NK-92 (cell line): ENCODE data around the gene LARP1.
"Not testable (repeated sequence)": the region's sequence is repeated elsewhere in the genome, so short reads cannot be mapped to it uniquely, and the experiment has no call there.

Experiments
- DNase-seq: peaks from one replicate; lab custom pipeline; 2025; ENCODE audit not compliant: unreplicated experiment; lab: John Stamatoyannopoulos, UW

Gene LARP1

GRCh38 chr5:154822896-154823295, 67.7 kb downstream of the LARP1 start:
- not testable (repeated sequence) for DNase-seq

- no peak for DNase-seq
These were observed 68.4 kb downstream of the LARP1 start for GRCh38 chr5:154823605-154824004.

GRCh38 chr5:154824070-154824469, 68.9 kb downstream of the LARP1 start:
- DNase-seq = no peak

- no peak for DNase-seq
These were observed 74.0 kb downstream of the LARP1 start for GRCh38 chr5:154829181-154829588.

- DNase-seq = no peak
These were observed 74.5 kb downstream of the LARP1 start for GRCh38 chr5:154829589-154830218.

GRCh38 chr5:154830219-154830595, 75.0 kb downstream of the LARP1 start:
- DNase-seq = no peak

GRCh38 chr5:154830596-154830995, 75.4 kb downstream of the LARP1 start:
- DNase-seq = no peak

- no peak for DNase-seq
These were observed 76.3 kb downstream of the LARP1 start for GRCh38 chr5:154831451-154831850.

GRCh38 chr5:154832804-154833203, 77.6 kb downstream of the LARP1 start:
- DNase-seq = not testable (repeated sequence)

- DNase-seq = no peak
These were observed 78.9 kb downstream of the LARP1 start for GRCh38 chr5:154834053-154834452.

- not testable (repeated sequence) for DNase-seq
These were observed 80.5 kb downstream of the LARP1 start for GRCh38 chr5:154835701-154836052.

GRCh38 chr5:154836225-154836624, 81.0 kb downstream of the LARP1 start:
- DNase-seq = no peak

GRCh38 chr5:154837009-154837901, 82.1 kb downstream of the LARP1 start:
- DNase-seq = no peak

GRCh38 chr5:154840435-154841272, 85.5 kb downstream of the LARP1 start:
- no peak for DNase-seq

- no peak for DNase-seq
These were observed 86.1 kb downstream of the LARP1 start for GRCh38 chr5:154841273-154841661.

GRCh38 chr5:154842689-154843530, 87.7 kb downstream of the LARP1 start:
- DNase-seq = no peak

GRCh38 chr5:154844809-154845208, 89.6 kb downstream of the LARP1 start:
- DNase-seq = no peak

- no peak for DNase-seq
These were observed 94.1 kb downstream of the LARP1 start for GRCh38 chr5:154849264-154849785.

GRCh38 chr5:154849791-154850201, 94.6 kb downstream of the LARP1 start:
- no peak for DNase-seq

GRCh38 chr5:154850255-154851062, 95.3 kb downstream of the LARP1 start, which contains the start of gene FAXDC2:
Gene FAXDC2, minus strand, starts transcription at chr5:154850603. Its CDS starts 12,425 bp downstream, at chr5:154838178.
- DNase-seq = no peak
